ENCODE data around the gene PSMC3IP.

PSMC3IP gene

DNA sequence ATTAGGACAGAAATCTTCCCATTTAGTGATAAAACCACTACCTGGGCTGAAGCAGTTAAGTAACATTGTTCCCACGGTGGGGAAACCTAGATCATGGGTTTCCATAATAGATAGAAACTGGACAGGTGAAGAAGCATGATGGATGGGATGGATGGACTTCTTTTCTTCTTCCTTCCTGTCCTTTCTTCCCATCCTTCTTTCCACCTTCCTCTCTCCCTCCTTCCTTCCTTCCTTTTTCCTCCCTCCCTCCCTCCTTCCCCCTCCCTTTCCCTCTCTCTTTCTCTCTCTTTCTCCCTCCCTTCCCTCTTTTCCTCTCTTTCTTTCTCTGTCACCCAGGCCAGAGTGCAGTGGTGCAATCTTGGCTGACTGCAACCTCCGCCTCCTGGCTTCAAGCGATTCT, 3.1 kb downstream of the PSMC3IP start:
- CTCF ChIA-PET, result interaction anchor here (0.5 kb wide), 1 partner anchor 233 kb away, joined by 3 read pairs; no protein-coding TSS in a partner anchor

DNA sequence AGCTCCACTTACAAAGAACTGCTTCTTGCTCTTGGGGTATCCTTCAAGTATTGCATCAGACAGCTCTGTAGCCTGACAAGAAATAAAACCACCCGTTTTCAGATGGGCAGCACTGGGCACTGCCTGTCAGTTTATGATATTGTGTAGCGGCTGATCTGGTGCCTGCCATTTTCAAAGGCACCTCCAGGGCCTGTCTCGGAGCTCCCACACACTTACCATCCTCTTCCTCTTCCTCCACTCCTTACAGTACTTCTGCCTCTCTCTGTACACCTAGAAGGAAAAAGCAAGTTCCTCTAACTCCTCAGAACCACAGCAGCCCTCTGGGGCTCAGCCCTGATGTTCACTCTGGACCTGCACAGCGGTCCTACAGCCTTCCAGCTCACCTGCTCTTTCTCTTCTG, 4.4 kb downstream of the PSMC3IP start:
- peaks cover 2 to 33% (median 19%) of the 10 kb centered on the region in 4 experiments for H3K4me1 ChIP-seq (ENCODE audit: control extremely low read depth in 1 of 4, control insufficient read depth in 4 of 4, insufficient read depth in 4 of 4, low read length in 3 of 4)
- no peaks in the 10 kb centered on the region for H3K27me3 ChIP-seq (replicated peaks in 2 of 5; ENCODE audit: control insufficient read depth in 4 of 5, insufficient read depth in 5 of 5, low read length in 4 of 5)
- ChIA-PET CTCF (no interaction called here), POLR2A (no interaction called here)
- DNase-seq, result no peak
- H3K36me3 ChIP-seq (ENCODE audit: control insufficient read depth in 4 of 4, insufficient read depth in 4 of 4, low read length in 3 of 4), result peaks cover 27 to 68% (median 52%) of the 10 kb centered on the region in 4 experiments
- H3K9me3 ChIP-seq (ENCODE audit: control extremely low read depth in 1 of 5, control insufficient read depth in 4 of 5, insufficient read depth in 2 of 5, low read depth in 1 of 5, low read length in 4 of 5), result no peaks in the 10 kb centered on the region
- H3K27ac ChIP-seq (ENCODE audit: insufficient read depth in 1 of 2, low read depth in 1 of 2, low read length in 2 of 2, poor library complexity in 1 of 2, severe bottlenecking in 2 of 2), result no peak overlapping the region
- no peak overlapping the region for H3K4me3 ChIP-seq (ENCODE audit: control insufficient read depth in 1 of 7, extremely low read depth in 1 of 7, insufficient read depth in 4 of 7, low read depth in 2 of 7, low read length in 6 of 7)
- WGBS (ENCODE audit: insufficient coverage), result 94% methylated on average over 2 of the region's 4 CpGs

More for the DNA sequence above, 3.1 kb downstream of the PSMC3IP start:
- POLR2A ChIA-PET, result no interaction called here
- Histone ChIP-seq H3K27me3 (replicated peaks in 2 of 5; ENCODE audit: control insufficient read depth in 4 of 5, insufficient read depth in 5 of 5, low read length in 4 of 5) (no peaks in the 10 kb centered on the region), H3K4me3 (ENCODE audit: control insufficient read depth in 1 of 7, extremely low read depth in 1 of 7, insufficient read depth in 4 of 7, low read depth in 2 of 7, low read length in 6 of 7) (no peak overlapping the region), H3K9me3 (ENCODE audit: control extremely low read depth in 1 of 5, control insufficient read depth in 4 of 5, insufficient read depth in 2 of 5, low read depth in 1 of 5, low read length in 4 of 5) (no peaks in the 10 kb centered on the region), H3K4me1 (ENCODE audit: control extremely low read depth in 1 of 4, control insufficient read depth in 4 of 4, insufficient read depth in 4 of 4, low read length in 3 of 4) (peaks cover 2 to 32% (median 23%) of the 10 kb centered on the region in 4 experiments), H3K27ac (ENCODE audit: insufficient read depth in 1 of 2, low read depth in 1 of 2, low read length in 2 of 2, poor library complexity in 1 of 2, severe bottlenecking in 2 of 2) (no peak overlapping the region), H3K36me3 (ENCODE audit: control insufficient read depth in 4 of 4, insufficient read depth in 4 of 4, low read length in 3 of 4) (peaks cover 25 to 58% (median 50%) of the 10 kb centered on the region in 4 experiments)
- 100% methylated on average over 2 of the region's 3 CpGs for WGBS (ENCODE audit: insufficient coverage)
- no peak for DNase-seq

DNA sequence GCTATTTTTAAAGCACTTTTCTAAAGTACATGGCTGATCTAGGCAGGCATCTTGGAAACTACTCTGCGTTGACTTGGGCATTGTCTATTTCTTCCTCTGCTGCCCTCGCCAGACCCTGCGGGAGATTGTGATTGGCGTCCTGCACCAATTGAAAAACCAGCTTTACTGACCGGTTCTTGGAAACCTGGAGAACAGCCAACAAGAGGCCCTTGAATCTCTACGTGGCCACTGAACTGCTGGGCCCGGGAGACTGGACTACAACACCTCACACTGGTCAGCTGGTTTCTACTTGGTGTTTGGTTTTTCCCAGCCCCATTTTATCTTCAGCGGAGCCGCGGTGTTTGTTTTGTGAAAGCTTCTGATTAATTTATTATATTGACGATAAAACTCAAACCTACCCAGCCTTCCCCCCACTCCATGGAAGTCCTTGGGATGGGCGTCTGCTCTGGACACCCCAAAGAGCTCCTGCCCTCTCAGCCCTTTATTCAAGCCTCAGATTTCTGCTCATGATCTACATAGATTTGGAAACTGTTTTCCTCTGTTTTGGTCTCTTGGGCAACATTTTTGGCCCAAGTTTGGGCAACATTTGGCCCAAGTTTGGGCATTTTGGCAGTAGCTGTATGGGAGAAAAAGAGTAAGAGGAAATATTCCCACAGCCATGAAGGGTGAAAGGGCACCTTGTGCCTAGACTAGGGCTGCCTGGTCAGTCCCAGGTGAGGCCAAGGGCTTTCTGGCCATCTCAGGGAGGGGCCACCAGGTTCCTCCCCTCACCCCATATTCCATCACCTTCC, 5.9 kb downstream of the PSMC3IP start:
- no peaks in the 10 kb centered on the region for H3K27me3 ChIP-seq (replicated peaks in 2 of 5; ENCODE audit: control insufficient read depth in 4 of 5, insufficient read depth in 5 of 5, low read length in 4 of 5)
- H3K9me3 ChIP-seq (ENCODE audit: control extremely low read depth in 1 of 5, control insufficient read depth in 4 of 5, insufficient read depth in 2 of 5, low read depth in 1 of 5, low read length in 4 of 5), result no peaks in the 10 kb centered on the region
- POLR2A ChIA-PET, result no interaction called here
- DNase-seq, result no peak
- WGBS (ENCODE audit: insufficient coverage), result 96% methylated on average over 8 of the region's 12 CpGs
- H3K4me1 ChIP-seq (ENCODE audit: control extremely low read depth in 1 of 4, control insufficient read depth in 4 of 4, insufficient read depth in 4 of 4, low read length in 3 of 4), result peaks cover 4 to 33% (median 14%) of the 10 kb centered on the region in 4 experiments
- H3K4me3 ChIP-seq (ENCODE audit: control insufficient read depth in 1 of 7, extremely low read depth in 1 of 7, insufficient read depth in 4 of 7, low read depth in 2 of 7, low read length in 6 of 7), result no peak overlapping the region
- CTCF ChIA-PET, result no interaction called here
- peak overlapping the region in 1 of 2 experiments; percentile 20 for H3K27ac ChIP-seq (ENCODE audit: insufficient read depth in 1 of 2, low read depth in 1 of 2, low read length in 2 of 2, poor library complexity in 1 of 2, severe bottlenecking in 2 of 2)
- peaks cover 27 to 68% (median 52%) of the 10 kb centered on the region in 4 experiments for H3K36me3 ChIP-seq (ENCODE audit: control insufficient read depth in 4 of 4, insufficient read depth in 4 of 4, low read length in 3 of 4)

DNA sequence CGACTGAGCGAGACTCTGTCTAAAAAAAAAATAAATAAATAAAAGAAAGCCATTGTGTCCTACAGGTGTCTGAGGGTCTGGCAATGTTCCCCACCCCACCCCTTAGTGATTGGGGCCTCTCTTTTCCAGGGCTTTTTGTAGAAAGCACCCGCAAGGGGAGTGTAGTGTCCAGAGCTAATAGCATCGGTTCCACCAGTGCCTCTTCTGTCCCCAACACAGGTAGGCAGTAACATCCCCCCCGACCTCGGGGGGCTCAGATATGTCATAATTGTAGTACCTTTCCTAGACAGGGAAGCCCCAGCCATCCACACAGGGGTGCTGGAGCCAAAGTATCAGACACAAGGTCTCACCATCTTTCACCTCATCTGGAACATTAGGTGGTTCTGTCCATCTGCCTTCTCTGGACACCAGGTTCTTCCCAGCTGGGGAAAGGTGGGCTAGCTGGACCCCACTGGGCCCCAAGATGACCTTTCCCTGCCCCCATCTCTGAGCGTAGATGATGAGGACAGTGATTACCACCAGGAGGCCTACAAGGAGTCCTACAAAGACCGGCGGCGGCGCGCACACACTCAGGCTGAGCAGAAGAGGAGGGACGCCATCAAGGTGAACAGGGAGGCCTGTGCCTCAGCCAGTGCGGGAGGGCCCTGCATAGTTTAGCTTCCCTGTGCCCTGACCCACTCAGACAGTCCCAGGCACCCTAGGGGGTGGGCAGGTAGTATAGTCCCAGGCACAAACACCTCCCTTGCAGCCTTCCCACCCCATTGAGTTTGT, 9.0 kb downstream of the PSMC3IP start:
- no peaks in the 10 kb centered on the region for H3K27me3 ChIP-seq (replicated peaks in 2 of 5; ENCODE audit: control insufficient read depth in 4 of 5, insufficient read depth in 5 of 5, low read length in 4 of 5)
- H3K4me1 ChIP-seq (ENCODE audit: control extremely low read depth in 1 of 4, control insufficient read depth in 4 of 4, insufficient read depth in 4 of 4, low read length in 3 of 4), result peaks cover 4 to 41% (median 25%) of the 10 kb centered on the region in 4 experiments
- DNase-seq, result no peak
- 92% methylated on average over 11 of the region's 14 CpGs for WGBS (ENCODE audit: insufficient coverage)
- H3K27ac ChIP-seq (ENCODE audit: insufficient read depth in 1 of 2, low read depth in 1 of 2, low read length in 2 of 2, poor library complexity in 1 of 2, severe bottlenecking in 2 of 2), result peak overlapping the region in 1 of 2 experiments; percentile 20
- ChIA-PET POLR2A (interaction anchor here (1.2 kb wide), 1 partner anchor 14 kb away, joined by 6 read pairs; no protein-coding TSS in a partner anchor), CTCF (interaction anchor here (1.1 to 2.7 kb wide), 3 partner anchors 8 to 27 kb away, joined by 3 to 11 read pairs (median 4); partner anchors contain the start of gene PSMC3IP)
- peak overlapping the region in 1 of 7 experiments; percentile 86 for H3K4me3 ChIP-seq (ENCODE audit: control insufficient read depth in 1 of 7, extremely low read depth in 1 of 7, insufficient read depth in 4 of 7, low read depth in 2 of 7, low read length in 6 of 7)
- H3K9me3 ChIP-seq (ENCODE audit: control extremely low read depth in 1 of 5, control insufficient read depth in 4 of 5, insufficient read depth in 2 of 5, low read depth in 1 of 5, low read length in 4 of 5), result no peaks in the 10 kb centered on the region
- peaks cover 27 to 77% (median 54%) of the 10 kb centered on the region in 4 experiments for H3K36me3 ChIP-seq (ENCODE audit: control insufficient read depth in 4 of 4, insufficient read depth in 4 of 4, low read length in 3 of 4)

DNA sequence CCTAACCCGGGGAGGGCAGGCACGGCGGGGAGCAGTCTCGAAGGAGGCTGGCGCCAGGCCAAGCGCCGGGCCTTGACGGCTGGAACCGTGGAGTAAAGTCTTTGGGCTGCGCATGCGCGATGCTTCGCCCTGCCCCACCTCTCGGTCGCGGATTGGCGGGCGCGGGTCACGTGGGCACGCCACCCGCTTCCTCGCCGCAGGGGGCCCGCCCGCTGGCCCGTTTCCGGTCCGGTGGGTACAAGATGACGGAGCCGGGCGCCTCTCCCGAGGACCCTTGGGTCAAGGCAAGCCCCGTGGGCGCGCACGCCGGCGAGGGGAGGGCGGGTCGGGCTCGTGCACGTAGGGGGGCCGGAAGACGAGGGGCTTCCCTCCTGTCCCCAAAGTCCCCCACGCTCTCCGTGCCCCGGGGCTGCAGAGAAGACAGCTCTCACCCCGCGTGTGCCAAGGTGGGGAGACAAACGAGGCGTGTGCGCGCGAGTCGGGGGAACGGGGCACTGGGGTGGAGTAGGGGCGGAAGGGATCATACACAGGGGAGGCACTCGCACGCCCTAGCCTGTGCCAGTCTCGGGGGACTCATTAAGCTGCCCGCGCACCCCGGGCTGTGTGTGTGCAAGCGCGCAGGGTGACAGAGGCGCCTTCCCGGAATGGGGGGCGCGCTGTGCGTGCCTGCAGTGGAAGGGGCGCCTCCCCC, 10.5 kb downstream of the PSMC3IP start, which contains the start of gene MLX:
Gene MLX (plus strand): TSS at position 218 of the 691 bp plus-strand sequence. CDS start 25 bp downstream, at position 243.
- Histone ChIP-seq H3K4me1 (ENCODE audit: control extremely low read depth in 1 of 4, control insufficient read depth in 4 of 4, insufficient read depth in 4 of 4, low read length in 3 of 4) (peaks cover 4 to 49% (median 40%) of the 10 kb centered on the region in 4 experiments), H3K9me3 (ENCODE audit: control extremely low read depth in 1 of 5, control insufficient read depth in 4 of 5, insufficient read depth in 2 of 5, low read depth in 1 of 5, low read length in 4 of 5) (no peaks in the 10 kb centered on the region), H3K27ac (ENCODE audit: insufficient read depth in 1 of 2, low read depth in 1 of 2, low read length in 2 of 2, poor library complexity in 1 of 2, severe bottlenecking in 2 of 2) (peak within 1 kb of the TSS; percentile 72 to 84), H3K36me3 (ENCODE audit: control insufficient read depth in 4 of 4, insufficient read depth in 4 of 4, low read length in 3 of 4) (peaks cover 18 to 65% (median 43%) of the 10 kb centered on the region in 4 experiments), H3K4me3 (ENCODE audit: control insufficient read depth in 1 of 7, extremely low read depth in 1 of 7, insufficient read depth in 4 of 7, low read depth in 2 of 7, low read length in 6 of 7) (peak within 1 kb of the TSS; percentile 73 to 91 (median 79)), H3K27me3 (replicated peaks in 2 of 5; ENCODE audit: control insufficient read depth in 4 of 5, insufficient read depth in 5 of 5, low read length in 4 of 5) (no peaks in the 10 kb centered on the region)
- ChIA-PET CTCF (interaction anchor here (1.3 to 2.7 kb wide), 4 partner anchors 11 to 111 kb away, joined by 3 to 11 read pairs (median 4); partner anchors contain the start of gene PSMC3IP), POLR2A (interaction anchor here (1.0 to 1.7 kb wide), 4 partner anchors 9 to 12 kb away, joined by 3 to 6 read pairs (median 4); partner anchors contain the start of gene PSMC3IP)
- under 1% methylated on average over 62 of the region's 72 CpGs for WGBS (ENCODE audit: insufficient coverage)
- DNase-seq, result peak; percentile 89 to 92 (median 91)

DNA sequence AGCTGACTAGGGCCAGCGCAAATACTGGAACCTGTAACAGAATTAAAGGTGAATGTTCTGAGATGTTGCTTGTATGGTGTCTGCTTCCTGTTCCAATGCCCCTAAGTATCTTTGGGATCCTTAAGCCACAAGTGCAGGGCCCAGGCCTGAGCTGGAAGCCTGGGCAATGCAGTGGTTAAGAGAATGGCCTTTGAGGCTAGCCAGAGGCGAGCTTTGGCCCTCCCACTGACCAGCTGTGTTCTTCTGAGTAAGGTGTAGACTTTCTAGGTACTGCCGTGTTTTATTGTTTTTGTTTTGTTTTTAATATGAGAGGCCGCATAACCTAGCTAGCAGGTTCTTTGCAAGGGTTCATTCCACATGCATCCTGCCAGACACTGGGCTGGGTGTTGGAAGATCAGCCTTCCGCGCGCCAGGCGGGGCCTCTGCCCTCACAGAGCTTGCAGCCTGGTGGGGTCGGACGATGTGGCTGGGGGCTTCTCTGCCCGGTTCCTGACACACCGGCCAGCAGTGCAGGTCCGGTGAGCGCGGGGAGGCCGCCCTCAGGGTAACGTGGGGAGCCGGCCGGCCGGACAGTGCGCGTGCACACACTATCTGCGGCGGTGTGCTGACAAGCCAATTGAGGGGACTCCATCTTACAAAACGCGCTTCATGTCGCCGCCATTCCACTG, 11.2 kb downstream of the PSMC3IP start:
- no peaks in the 10 kb centered on the region for H3K9me3 ChIP-seq (ENCODE audit: control extremely low read depth in 1 of 5, control insufficient read depth in 4 of 5, insufficient read depth in 2 of 5, low read depth in 1 of 5, low read length in 4 of 5)
- ChIA-PET POLR2A (interaction anchor here (1.0 to 1.7 kb wide), 3 partner anchors 8 to 12 kb away, joined by 3 to 5 read pairs (median 4); partner anchors contain the start of gene PSMC3IP), CTCF (interaction anchor here (1.8 to 2.7 kb wide), 2 partner anchors 11 to 28 kb away, joined by 4 to 11 read pairs; partner anchors contain the start of gene PSMC3IP)
- WGBS (ENCODE audit: insufficient coverage), result 57% methylated on average over 20 of the region's 28 CpGs
- H3K4me3 ChIP-seq (ENCODE audit: control insufficient read depth in 1 of 7, extremely low read depth in 1 of 7, insufficient read depth in 4 of 7, low read depth in 2 of 7, low read length in 6 of 7), result peak overlapping the region in 6 of 7 experiments; percentile 73 to 91 (median 82)
- H3K27me3 ChIP-seq (replicated peaks in 2 of 5; ENCODE audit: control insufficient read depth in 4 of 5, insufficient read depth in 5 of 5, low read length in 4 of 5), result no peaks in the 10 kb centered on the region
- H3K27ac ChIP-seq (ENCODE audit: insufficient read depth in 1 of 2, low read depth in 1 of 2, low read length in 2 of 2, poor library complexity in 1 of 2, severe bottlenecking in 2 of 2), result peak overlapping the region; percentile 54 to 84
- H3K36me3 ChIP-seq (ENCODE audit: control insufficient read depth in 4 of 4, insufficient read depth in 4 of 4, low read length in 3 of 4), result peaks cover 14 to 58% (median 36%) of the 10 kb centered on the region in 4 experiments
- peaks cover 4 to 55% (median 45%) of the 10 kb centered on the region in 4 experiments for H3K4me1 ChIP-seq (ENCODE audit: control extremely low read depth in 1 of 4, control insufficient read depth in 4 of 4, insufficient read depth in 4 of 4, low read length in 3 of 4)
- no peak for DNase-seq

All from common myeloid progenitor, CD34-positive (primary cell).